ENCODE data around the gene TRMT1.

DNA sequence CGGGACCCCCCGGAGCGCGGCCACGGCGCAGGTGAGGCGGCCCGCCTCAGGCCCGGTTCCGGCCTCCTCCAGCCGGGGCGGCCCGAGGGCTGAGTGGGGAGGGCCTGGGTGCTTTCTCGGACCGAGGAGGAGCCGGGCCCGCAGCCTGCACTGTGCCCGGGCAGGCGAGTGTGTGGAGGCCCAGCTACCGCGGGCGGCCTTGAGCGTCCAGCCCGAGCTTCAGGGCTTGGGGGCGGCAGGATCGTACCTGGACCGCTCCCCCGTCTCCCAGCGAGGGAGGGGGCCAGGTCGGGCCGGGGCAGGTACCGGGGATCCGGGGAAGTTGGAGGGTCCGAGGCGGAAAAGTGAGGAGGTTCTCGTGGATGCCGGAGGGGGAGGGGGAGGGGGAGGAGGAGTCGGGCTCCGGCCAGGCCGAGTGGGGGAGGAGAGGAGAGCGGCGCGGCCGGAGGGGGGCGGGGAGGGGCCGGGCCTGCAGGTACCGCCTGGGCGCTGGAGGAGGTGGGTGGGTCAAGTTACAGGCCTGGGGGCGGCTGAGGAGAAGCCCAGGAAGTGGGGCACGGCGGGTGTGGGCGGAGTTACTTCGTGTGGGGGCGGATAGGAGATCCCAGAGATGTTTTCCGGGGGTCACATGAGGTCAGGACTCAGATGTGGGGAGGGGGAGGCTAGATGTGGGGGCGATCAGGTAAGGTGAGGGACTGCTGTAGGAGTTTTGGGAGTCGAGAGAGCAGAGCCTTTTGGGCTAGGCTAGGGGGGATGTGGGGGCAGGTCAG is 2.1 kb upstream of the TRMT1 start:
- TF ChIP-seq JUNB (IDR thresholded peaks at IDR 0.05; ENCODE audit: unreplicated experiment): no peak
- TF ChIP-seq, protein P1, sequence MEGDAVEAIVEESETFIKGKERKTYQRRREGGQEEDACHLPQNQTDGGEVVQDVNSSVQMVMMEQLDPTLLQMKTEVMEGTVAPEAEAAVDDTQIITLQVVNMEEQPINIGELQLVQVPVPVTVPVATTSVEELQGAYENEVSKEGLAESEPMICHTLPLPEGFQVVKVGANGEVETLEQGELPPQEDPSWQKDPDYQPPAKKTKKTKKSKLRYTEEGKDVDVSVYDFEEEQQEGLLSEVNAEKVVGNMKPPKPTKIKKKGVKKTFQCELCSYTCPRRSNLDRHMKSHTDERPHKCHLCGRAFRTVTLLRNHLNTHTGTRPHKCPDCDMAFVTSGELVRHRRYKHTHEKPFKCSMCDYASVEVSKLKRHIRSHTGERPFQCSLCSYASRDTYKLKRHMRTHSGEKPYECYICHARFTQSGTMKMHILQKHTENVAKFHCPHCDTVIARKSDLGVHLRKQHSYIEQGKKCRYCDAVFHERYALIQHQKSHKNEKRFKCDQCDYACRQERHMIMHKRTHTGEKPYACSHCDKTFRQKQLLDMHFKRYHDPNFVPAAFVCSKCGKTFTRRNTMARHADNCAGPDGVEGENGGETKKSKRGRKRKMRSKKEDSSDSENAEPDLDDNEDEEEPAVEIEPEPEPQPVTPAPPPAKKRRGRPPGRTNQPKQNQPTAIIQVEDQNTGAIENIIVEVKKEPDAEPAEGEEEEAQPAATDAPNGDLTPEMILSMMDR (conservative IDR thresholded peaks at IDR 0.05; ENCODE audit: low read depth in 2 of 2): no peak
- TF ChIP-seq EZH2 (IDR thresholded peaks at IDR 0.05; ENCODE audit: low read depth, unreplicated experiment): no peak
- TF ChIP-seq, protein P2, sequence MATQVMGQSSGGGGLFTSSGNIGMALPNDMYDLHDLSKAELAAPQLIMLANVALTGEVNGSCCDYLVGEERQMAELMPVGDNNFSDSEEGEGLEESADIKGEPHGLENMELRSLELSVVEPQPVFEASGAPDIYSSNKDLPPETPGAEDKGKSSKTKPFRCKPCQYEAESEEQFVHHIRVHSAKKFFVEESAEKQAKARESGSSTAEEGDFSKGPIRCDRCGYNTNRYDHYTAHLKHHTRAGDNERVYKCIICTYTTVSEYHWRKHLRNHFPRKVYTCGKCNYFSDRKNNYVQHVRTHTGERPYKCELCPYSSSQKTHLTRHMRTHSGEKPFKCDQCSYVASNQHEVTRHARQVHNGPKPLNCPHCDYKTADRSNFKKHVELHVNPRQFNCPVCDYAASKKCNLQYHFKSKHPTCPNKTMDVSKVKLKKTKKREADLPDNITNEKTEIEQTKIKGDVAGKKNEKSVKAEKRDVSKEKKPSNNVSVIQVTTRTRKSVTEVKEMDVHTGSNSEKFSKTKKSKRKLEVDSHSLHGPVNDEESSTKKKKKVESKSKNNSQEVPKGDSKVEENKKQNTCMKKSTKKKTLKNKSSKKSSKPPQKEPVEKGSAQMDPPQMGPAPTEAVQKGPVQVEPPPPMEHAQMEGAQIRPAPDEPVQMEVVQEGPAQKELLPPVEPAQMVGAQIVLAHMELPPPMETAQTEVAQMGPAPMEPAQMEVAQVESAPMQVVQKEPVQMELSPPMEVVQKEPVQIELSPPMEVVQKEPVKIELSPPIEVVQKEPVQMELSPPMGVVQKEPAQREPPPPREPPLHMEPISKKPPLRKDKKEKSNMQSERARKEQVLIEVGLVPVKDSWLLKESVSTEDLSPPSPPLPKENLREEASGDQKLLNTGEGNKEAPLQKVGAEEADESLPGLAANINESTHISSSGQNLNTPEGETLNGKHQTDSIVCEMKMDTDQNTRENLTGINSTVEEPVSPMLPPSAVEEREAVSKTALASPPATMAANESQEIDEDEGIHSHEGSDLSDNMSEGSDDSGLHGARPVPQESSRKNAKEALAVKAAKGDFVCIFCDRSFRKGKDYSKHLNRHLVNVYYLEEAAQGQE (IDR thresholded peaks at IDR 0.05; ENCODE audit: unreplicated experiment): no peak
- TF ChIP-seq EZH2phosphoT487 (IDR thresholded peaks at IDR 0.05; ENCODE audit: unreplicated experiment): no peak
- TF ChIP-seq POLR2AphosphoS5 (IDR thresholded peaks at IDR 0.05; ENCODE audit: low read depth): peak; percentile 40; the same call in 1 of the 2 replicates

Measured in GM23338 (cell line).